ENCODE measurements around the gene STAT4.
"Not testable (repeated sequence)": the region's sequence is repeated elsewhere in the genome, so short reads cannot be mapped to it uniquely, and the experiment has no call there.

DNA sequence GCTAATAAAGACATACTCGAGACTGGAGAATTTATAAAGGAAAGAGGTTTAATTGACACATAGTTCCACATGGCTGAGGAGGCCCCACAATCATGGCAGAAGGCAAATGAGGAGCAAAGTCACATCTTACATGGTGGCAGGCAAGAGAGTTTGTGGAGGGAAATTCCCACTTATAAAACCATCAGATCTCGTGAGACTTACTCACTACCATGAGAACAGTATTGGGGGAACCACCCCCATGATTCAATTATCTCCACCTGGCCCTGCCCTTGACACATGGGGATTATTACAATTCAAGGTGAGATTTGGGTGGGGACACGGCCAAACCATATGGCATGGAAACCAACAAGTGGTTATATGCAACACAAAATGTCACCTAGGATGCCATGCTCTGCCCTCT, 155.5 kb downstream of the STAT4 start:
- TF ChIP-seq EZH2 (IDR thresholded peaks at IDR 0.05; ENCODE audit: borderline replicate concordance, low read length), result not testable (repeated sequence)
- TF ChIP-seq, protein P1, sequence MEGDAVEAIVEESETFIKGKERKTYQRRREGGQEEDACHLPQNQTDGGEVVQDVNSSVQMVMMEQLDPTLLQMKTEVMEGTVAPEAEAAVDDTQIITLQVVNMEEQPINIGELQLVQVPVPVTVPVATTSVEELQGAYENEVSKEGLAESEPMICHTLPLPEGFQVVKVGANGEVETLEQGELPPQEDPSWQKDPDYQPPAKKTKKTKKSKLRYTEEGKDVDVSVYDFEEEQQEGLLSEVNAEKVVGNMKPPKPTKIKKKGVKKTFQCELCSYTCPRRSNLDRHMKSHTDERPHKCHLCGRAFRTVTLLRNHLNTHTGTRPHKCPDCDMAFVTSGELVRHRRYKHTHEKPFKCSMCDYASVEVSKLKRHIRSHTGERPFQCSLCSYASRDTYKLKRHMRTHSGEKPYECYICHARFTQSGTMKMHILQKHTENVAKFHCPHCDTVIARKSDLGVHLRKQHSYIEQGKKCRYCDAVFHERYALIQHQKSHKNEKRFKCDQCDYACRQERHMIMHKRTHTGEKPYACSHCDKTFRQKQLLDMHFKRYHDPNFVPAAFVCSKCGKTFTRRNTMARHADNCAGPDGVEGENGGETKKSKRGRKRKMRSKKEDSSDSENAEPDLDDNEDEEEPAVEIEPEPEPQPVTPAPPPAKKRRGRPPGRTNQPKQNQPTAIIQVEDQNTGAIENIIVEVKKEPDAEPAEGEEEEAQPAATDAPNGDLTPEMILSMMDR (conservative IDR thresholded peaks at IDR 0.05 in 1 of 2, IDR thresholded peaks at IDR 0.05 in 1 of 2; ENCODE audit: extremely low read depth in 1 of 2, insufficient read depth in 1 of 2, low read depth in 1 of 2, low read length in 2 of 2), result not testable (repeated sequence)

Measured in mammary epithelial cell (primary cell).